ENCODE results near the gene CORT. TPM values are rescaled to one million over a fixed set of nuclear protein-coding genes. Genes with fewer than 3 reads are reported as not detected.
"Not testable (repeated sequence)": the region's sequence is repeated elsewhere in the genome, so short reads cannot be mapped to it uniquely, and the experiment has no call there.

The CORT gene
- total RNA-seq, 4 donors from 2014 or later, result 0.29 to 1.2 (median 0.33) TPM; not detected in 1

DNA sequence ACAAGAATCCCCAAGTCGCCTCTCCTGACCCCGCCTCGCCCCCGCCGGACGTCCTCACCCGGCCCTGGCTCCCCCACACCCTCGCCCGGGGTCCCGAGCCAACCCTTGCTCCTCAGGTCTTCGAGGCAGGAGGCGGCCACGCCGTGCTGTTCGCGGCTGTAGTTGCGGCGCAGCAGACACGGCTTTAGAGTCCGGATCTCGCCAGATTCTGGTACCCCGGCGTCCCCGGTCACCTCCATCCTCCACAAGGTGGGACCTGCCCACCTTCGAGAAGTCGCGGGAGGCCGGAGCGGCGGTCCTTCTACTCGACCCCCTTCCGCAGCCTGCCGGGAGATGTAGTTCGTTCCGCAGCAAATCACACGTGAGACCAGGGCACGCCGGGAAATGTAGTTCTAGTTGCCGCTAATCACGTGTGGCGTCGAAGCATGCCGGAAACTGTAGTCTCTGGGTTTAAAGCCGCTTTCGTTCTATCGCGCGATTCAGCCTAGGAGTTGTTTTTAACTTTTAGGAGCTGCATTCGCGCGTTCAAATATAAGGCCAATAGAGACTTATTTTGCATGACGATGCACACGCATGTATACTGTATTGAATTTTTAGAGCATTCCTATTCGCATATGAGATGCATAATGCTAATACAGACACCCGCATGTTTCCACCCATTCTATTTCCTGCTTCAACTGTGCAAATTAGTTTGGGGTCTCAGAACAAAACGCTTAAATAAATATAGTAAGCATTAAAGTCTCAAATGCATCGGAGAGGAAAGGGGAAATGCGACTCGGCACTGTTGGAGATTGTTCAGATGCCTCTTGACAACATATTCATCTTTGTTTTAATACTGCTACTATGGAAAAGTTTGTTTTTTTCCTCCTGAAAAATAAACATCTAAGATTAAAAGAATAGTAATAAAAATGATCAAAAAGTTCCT is 22.7 kb downstream of the CORT start, which contains the start of gene DFFA:
Gene DFFA (minus strand): TSS at position 310 of the 925 bp plus-strand sequence. CDS start 71 bp downstream, at position 239.
- intact Hi-C loops (cut with DNase I), result no loop called here
- Histone ChIP-seq H3K4me1 (peaks cover 21 to 46% (median 44%) of the 10 kb centered on the region in 4 donors), H3K36me3 (peaks cover 9 to 21% (median 20%) of the 10 kb centered on the region in 4 donors), H3K9me3 (no peaks in the 10 kb centered on the region), H3K27ac (replicated peaks in 1 of 4) (peak within 1 kb of the TSS; percentile 78 to 85 (median 82)), H3K27me3 (no peaks in the 10 kb centered on the region), H3K4me3 (peak within 1 kb of the TSS; percentile 69 to 94 (median 78))
- WGBS, result 2% methylated on average over 25 of the region's 59 CpGs
- TF ChIP-seq POLR2AphosphoS5 (IDR thresholded peaks at IDR 0.05) (peak; percentile 81 to 93), EP300 (IDR thresholded peaks at IDR 0.05) (no peak)
- DNase-seq (ENCODE audit: extremely low spot score), result peak; percentile 97

DNA sequence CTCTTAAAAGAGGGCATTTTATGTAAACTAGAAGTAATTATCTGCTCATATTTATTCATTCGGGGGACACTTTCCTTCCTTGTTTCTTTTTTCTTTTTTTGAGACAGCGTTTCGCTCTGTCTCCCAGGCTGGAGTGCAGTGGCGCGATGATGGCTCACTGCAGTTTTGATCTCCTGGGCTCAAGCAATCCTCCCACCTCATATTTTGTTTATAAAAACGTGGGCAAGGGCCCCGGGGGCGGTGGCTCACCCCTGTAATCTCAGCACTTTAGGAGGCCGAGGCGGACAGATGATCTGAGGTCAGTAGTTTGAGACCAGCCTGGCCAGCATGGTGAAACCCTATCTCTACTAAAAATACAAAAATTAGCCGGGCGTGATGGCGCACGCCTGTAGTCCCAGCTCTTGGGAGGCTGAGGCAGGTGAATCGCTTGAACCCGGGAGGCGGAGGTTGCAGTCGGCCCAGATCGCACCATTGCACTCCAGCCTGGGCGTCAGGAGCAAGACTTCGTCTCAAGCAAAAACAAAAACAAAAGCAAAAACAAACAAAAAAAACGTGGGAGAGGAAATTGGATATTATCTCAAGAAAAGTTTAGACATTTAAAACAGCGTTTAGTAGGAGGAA is 23.4 kb downstream of the CORT start:
- intact Hi-C loops (cut with DNase I), result no loop called here
- peak overlapping the region in 2 of 4 donors; percentile 69 to 94 for H3K4me3 ChIP-seq
- peaks cover 21 to 46% (median 44%) of the 10 kb centered on the region in 4 donors for H3K4me1 ChIP-seq
- peak overlapping the region in 1 of 4 donors; percentile 80 for H3K27ac ChIP-seq (replicated peaks in 1 of 4)
- no peaks in the 10 kb centered on the region for H3K27me3 ChIP-seq
- H3K9me3 ChIP-seq, result no peaks in the 10 kb centered on the region
- WGBS, result 89% methylated on average over 23 of the region's 23 CpGs
- no peak for TF ChIP-seq EP300 (IDR thresholded peaks at IDR 0.05)
- TF ChIP-seq, protein P1, sequence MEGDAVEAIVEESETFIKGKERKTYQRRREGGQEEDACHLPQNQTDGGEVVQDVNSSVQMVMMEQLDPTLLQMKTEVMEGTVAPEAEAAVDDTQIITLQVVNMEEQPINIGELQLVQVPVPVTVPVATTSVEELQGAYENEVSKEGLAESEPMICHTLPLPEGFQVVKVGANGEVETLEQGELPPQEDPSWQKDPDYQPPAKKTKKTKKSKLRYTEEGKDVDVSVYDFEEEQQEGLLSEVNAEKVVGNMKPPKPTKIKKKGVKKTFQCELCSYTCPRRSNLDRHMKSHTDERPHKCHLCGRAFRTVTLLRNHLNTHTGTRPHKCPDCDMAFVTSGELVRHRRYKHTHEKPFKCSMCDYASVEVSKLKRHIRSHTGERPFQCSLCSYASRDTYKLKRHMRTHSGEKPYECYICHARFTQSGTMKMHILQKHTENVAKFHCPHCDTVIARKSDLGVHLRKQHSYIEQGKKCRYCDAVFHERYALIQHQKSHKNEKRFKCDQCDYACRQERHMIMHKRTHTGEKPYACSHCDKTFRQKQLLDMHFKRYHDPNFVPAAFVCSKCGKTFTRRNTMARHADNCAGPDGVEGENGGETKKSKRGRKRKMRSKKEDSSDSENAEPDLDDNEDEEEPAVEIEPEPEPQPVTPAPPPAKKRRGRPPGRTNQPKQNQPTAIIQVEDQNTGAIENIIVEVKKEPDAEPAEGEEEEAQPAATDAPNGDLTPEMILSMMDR (IDR thresholded peaks at IDR 0.05), result no peak
- no peak for TF ChIP-seq POLR2AphosphoS5 (IDR thresholded peaks at IDR 0.05)
- no peak for TF ChIP-seq POLR2A (IDR thresholded peaks at IDR 0.05; ENCODE audit: low read depth)
- H3K36me3 ChIP-seq, result peaks cover 4 to 13% (median 12%) of the 10 kb centered on the region in 4 donors
- no peak for DNase-seq (ENCODE audit: extremely low spot score)

DNA sequence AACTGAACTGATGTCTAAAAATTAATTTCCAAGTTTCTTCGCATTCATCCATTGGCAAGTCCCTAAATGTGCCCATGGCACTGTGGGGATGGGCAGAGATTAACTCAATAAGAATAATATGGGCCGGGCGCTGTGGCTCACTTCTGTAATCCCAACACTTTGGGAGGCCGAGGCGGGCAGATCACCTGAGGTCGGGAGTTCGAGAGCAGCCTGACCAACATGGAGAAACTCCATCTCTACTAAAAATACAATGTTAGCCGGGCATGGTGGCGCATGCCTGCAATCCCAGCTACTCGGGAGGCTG is 24.4 kb downstream of the CORT start:
- WGBS, result 88% methylated on average over 10 of the region's 10 CpGs
- Histone ChIP-seq H3K27ac (replicated peaks in 1 of 4) (peak overlapping the region; percentile 81 to 87 (median 86)), H3K4me1 (peaks cover 21 to 46% (median 44%) of the 10 kb centered on the region in 4 donors), H3K4me3 (peak overlapping the region; percentile 78 to 99 (median 91))
- DNase-seq (ENCODE audit: extremely low spot score); intact Hi-C loops (cut with DNase I); H3K27me3 ChIP-seq; H3K36me3 ChIP-seq; H3K9me3 ChIP-seq: not testable (repeated sequence)

DNA sequence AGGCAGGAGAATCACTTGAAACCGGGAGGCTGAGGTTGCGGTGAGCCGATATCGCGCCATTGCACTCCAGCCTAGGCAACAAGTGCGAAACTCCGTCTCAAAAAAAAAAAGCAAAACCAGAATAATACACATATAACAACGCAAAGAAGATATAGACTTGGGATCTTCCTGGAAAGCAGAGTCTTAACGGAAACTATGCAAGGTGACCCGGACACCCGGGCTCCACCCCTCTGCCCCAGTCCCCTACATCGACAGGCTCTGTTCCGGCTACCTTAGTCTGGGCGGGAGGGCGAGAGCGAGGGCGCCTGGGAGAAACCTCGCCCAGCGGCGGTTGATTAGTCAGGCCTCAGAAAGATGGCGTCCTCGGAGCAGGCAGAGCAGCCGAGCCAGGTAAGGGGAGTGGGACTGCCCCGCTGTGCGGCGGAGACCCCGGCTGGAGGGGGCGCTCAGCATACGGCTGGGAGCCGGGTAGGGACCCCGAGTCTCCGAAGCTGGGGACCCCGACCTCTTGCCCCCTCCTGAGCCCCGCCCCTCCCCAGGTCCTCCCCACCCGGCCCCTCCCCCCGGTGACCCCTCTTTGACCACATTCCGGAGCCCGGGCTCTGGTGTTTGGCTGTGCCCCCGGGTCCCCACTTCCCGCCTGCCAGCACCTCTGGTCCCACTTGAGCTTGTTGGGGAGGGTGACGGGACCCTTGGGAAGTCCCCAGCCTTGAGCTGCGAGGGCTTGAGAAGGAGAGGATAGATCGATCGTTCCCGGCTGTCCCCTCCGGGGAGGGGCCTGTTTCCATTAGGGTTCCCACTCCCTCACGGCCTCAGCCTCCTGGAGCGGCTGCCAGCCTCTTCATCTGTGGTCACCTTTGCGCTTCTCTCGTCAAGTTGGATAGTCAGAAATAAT is 25.0 kb downstream of the CORT start, which contains the start of gene PEX14:
Gene PEX14 (plus strand): TSS at position 338 of the 895 bp plus-strand sequence. CDS start 17 bp downstream, at position 355.
- Histone ChIP-seq H3K27me3 (no peaks in the 10 kb centered on the region), H3K36me3 (no peaks in the 10 kb centered on the region), H3K4me1 (peaks cover 21 to 46% (median 44%) of the 10 kb centered on the region in 4 donors), H3K9me3 (no peaks in the 10 kb centered on the region), H3K27ac (replicated peaks in 1 of 4) (peak within 1 kb of the TSS; percentile 81 to 87 (median 86)), H3K4me3 (peak within 1 kb of the TSS; percentile 78 to 99 (median 91))
- WGBS, result 25% methylated on average over 23 of the region's 50 CpGs
- intact Hi-C loops (cut with DNase I), result no loop called here
- peak; percentile 95 for DNase-seq (ENCODE audit: extremely low spot score)
- TF ChIP-seq EP300 (IDR thresholded peaks at IDR 0.05) (no peak), POLR2AphosphoS5 (IDR thresholded peaks at IDR 0.05) (peak; percentile 60 to 74)
- TF ChIP-seq, protein P1 (IDR thresholded peaks at IDR 0.05), result peak in 1 of 3 experiments; percentile 36

DNA sequence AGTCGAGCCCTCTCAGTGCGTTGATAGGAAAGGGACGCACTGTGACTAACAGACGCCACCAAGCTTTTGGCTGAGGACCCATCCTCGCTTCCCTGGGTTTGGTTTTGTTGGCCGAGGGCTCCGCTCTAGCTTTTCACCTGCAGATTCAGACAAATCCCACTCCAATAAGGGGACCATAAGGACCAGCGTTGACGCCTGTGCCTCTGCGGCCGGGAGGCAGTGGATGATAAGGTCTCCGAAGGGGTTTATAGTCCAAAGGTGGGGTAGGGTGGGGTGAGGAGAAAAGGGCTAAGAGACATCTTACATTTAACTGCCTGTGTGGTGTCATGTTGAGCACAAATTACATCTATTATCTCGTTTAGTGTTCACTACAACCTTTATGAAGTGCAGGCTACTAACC is 25.7 kb downstream of the CORT start:
- Histone ChIP-seq H3K9me3 (no peaks in the 10 kb centered on the region), H3K4me1 (peaks cover 21 to 46% (median 44%) of the 10 kb centered on the region in 4 donors), H3K4me3 (peak overlapping the region; percentile 78 to 99 (median 91)), H3K36me3 (no peaks in the 10 kb centered on the region), H3K27ac (replicated peaks in 1 of 4) (peak overlapping the region; percentile 81 to 87 (median 86)), H3K27me3 (no peaks in the 10 kb centered on the region)
- intact Hi-C loops (cut with DNase I), result no loop called here
- TF ChIP-seq EP300 (IDR thresholded peaks at IDR 0.05) (no peak), POLR2A (IDR thresholded peaks at IDR 0.05; ENCODE audit: low read depth) (no peak), POLR2AphosphoS5 (IDR thresholded peaks at IDR 0.05) (no peak)
- TF ChIP-seq, protein P1 (IDR thresholded peaks at IDR 0.05), result no peak
- under 1% methylated on average over 12 of the region's 13 CpGs for WGBS
- DNase-seq (ENCODE audit: extremely low spot score), result no peak
